Duodenal mucosa (tissue), 2 donors: ENCODE measurements around the gene PPARA.
A peak's percentile ranks its signal among the peaks of the same experiment; 100 is the strongest.
"Not testable (repeated sequence)": the region's sequence is repeated elsewhere in the genome, so short reads cannot be mapped to it uniquely, and the experiment has no call there.

ENCODE experiments used
- H3K27ac ChIP-seq: one replicate; pipeline ENCODE4 v1.7.0; 2013; ENCODE audit warnings: low read depth, low read length
- H3K27me3 ChIP-seq, 2 donors: one replicate each; pipeline ENCODE4 v1.7.0; 2013; ENCODE audit warnings: low read length in 2 of 2, control low read depth in 1 of 2; ENCODE audit not compliant: insufficient read depth in 2 of 2, control insufficient read depth in 1 of 2
- H3K36me3 ChIP-seq, 2 donors: one replicate each; pipeline ENCODE4 v1.7.0; 2013; ENCODE audit warnings: low read length in 2 of 2, control low read depth in 1 of 2; ENCODE audit not compliant: insufficient read depth in 2 of 2, control insufficient read depth in 1 of 2
- H3K4me1 ChIP-seq, 2 donors: one replicate each; pipeline ENCODE4 v1.7.0; 2013; ENCODE audit warnings: low read length in 2 of 2, control low read depth in 1 of 2; ENCODE audit not compliant: insufficient read depth in 2 of 2, control insufficient read depth in 1 of 2
- H3K4me3 ChIP-seq, 2 donors: one replicate each; pipeline ENCODE4 v1.7.0; 2013; ENCODE audit warnings: low read length in 2 of 2, low read depth in 1 of 2
- H3K9ac ChIP-seq, 2 donors: one replicate each; pipeline ENCODE4 v1.7.0; 2013; ENCODE audit warnings: low read length in 2 of 2, low read depth in 1 of 2
- H3K9me3 ChIP-seq, 2 donors: one replicate each; pipeline ENCODE4 v1.7.0; 2013; ENCODE audit warnings: low read length in 2 of 2, control low read depth in 1 of 2; ENCODE audit not compliant: control insufficient read depth in 1 of 2

PPARA gene

GRCh38 chr22:46187862-46188261, 37.5 kb downstream of the PPARA start:
- no peaks in the 10 kb centered on the region for H3K9me3 ChIP-seq
- no peaks in the 10 kb centered on the region for H3K27me3 ChIP-seq
- peaks cover 13 to 17% of the 10 kb centered on the region in 2 donors for H3K4me1 ChIP-seq
- H3K27ac ChIP-seq = no peak overlapping the region
- no peak overlapping the region for H3K4me3 ChIP-seq
- H3K36me3 ChIP-seq = peaks cover 9 to 33% of the 10 kb centered on the region in 2 donors
- no peak overlapping the region for H3K9ac ChIP-seq

- H3K9ac ChIP-seq = no peak overlapping the region
- no peaks in the 10 kb centered on the region for H3K27me3 ChIP-seq
- H3K4me1 ChIP-seq = peaks cover 39 to 48% of the 10 kb centered on the region in 2 donors
- no peak overlapping the region for H3K27ac ChIP-seq
- peaks cover 9 to 13% of the 10 kb centered on the region in 2 donors for H3K36me3 ChIP-seq
- H3K9me3 ChIP-seq = no peaks in the 10 kb centered on the region
- H3K4me3 ChIP-seq = no peak overlapping the region
Observed at GRCh38 chr22:46192210-46192993, 42.1 kb downstream of the PPARA start.

- Histone ChIP-seq H3K27me3 (no peaks in the 10 kb centered on the region), H3K36me3 (peaks cover 3 to 4% of the 10 kb centered on the region in 2 donors), H3K4me1 (peaks cover 39 to 49% of the 10 kb centered on the region in 2 donors), H3K9me3 (no peaks in the 10 kb centered on the region), H3K27ac (peak overlapping the region; percentile 47), H3K4me3 (no peak overlapping the region), H3K9ac (peak overlapping the region in 1 of 2 donors; percentile 43)
Observed at GRCh38 chr22:46193898-46194310, 43.6 kb downstream of the PPARA start.

GRCh38 chr22:46195487-46196165, 45.3 kb downstream of the PPARA start:
- Histone ChIP-seq H3K4me3 (peak overlapping the region; percentile 13 to 25), H3K4me1 (peaks cover 39 to 49% of the 10 kb centered on the region in 2 donors), H3K36me3 (peaks cover 14 to 15% of the 10 kb centered on the region in 2 donors), H3K9ac (peak overlapping the region; percentile 27 to 52), H3K27ac (peak overlapping the region; percentile 76), H3K27me3 (no peaks in the 10 kb centered on the region), H3K9me3 (no peaks in the 10 kb centered on the region)

GRCh38 chr22:46196278-46196677, 46.0 kb downstream of the PPARA start:
- Histone ChIP-seq H3K27ac (peak overlapping the region; percentile 76), H3K27me3 (no peaks in the 10 kb centered on the region), H3K4me1 (peaks cover 39 to 46% of the 10 kb centered on the region in 2 donors), H3K4me3 (peak overlapping the region; percentile 13 to 25), H3K9ac (peak overlapping the region; percentile 27 to 52), H3K9me3 (no peaks in the 10 kb centered on the region), H3K36me3 (peaks cover 14 to 17% of the 10 kb centered on the region in 2 donors)

- H3K4me3 ChIP-seq = no peak overlapping the region
- H3K4me1 ChIP-seq = peaks cover 46 to 47% of the 10 kb centered on the region in 2 donors
- no peak overlapping the region for H3K9ac ChIP-seq
- no peaks in the 10 kb centered on the region for H3K9me3 ChIP-seq
- H3K36me3 ChIP-seq = peaks cover 14 to 19% of the 10 kb centered on the region in 2 donors
- H3K27ac ChIP-seq = no peak overlapping the region
- no peaks in the 10 kb centered on the region for H3K27me3 ChIP-seq
Observed at GRCh38 chr22:46198274-46198673, 47.9 kb downstream of the PPARA start.

GRCh38 chr22:46198806-46199205, 48.5 kb downstream of the PPARA start:
- H3K4me1 ChIP-seq = peaks cover 48 to 49% of the 10 kb centered on the region in 2 donors
- not testable (repeated sequence) for H3K4me3 ChIP-seq, H3K9ac ChIP-seq, H3K27ac ChIP-seq, H3K9me3 ChIP-seq, H3K27me3 ChIP-seq
- peaks cover 18 to 19% of the 10 kb centered on the region in 2 donors for H3K36me3 ChIP-seq

GRCh38 chr22:46201059-46201757, 50.9 kb downstream of the PPARA start:
- Histone ChIP-seq H3K36me3 (peaks cover 22 to 25% of the 10 kb centered on the region in 2 donors), H3K4me1 (peaks cover 35 to 38% of the 10 kb centered on the region in 2 donors), H3K9me3 (no peaks in the 10 kb centered on the region), H3K4me3 (no peak overlapping the region), H3K27ac (no peak overlapping the region), H3K27me3 (no peaks in the 10 kb centered on the region), H3K9ac (peak overlapping the region; percentile 25 to 28)

- H3K36me3 ChIP-seq = peaks cover 22 to 25% of the 10 kb centered on the region in 2 donors
- peaks cover 23 to 33% of the 10 kb centered on the region in 2 donors for H3K4me1 ChIP-seq
- H3K27me3 ChIP-seq = no peaks in the 10 kb centered on the region
- peak overlapping the region; percentile 66 for H3K27ac ChIP-seq
- H3K9ac ChIP-seq = peak overlapping the region in 1 of 2 donors; percentile 22
- peak overlapping the region in 1 of 2 donors; percentile 40 for H3K4me3 ChIP-seq
- H3K9me3 ChIP-seq = no peaks in the 10 kb centered on the region
Observed at GRCh38 chr22:46202897-46203600, 52.7 kb downstream of the PPARA start.
